GM19239 (cell line): ENCODE data around the gene AP3B1.
A peak's percentile ranks its signal among the peaks of the same experiment; 100 is the strongest.

Source experiments
- DNase-seq: peaks from one replicate; pipeline ENCODE4 v3.0.0; 2011; ENCODE audit warnings: low spot score; ENCODE audit not compliant: insufficient read length
- FAIRE-seq: peaks from 2 replicates; lab custom pipeline; 2011; peaks lifted over from hg19 to GRCh38; lab: Jason Lieb, UNC

The AP3B1 gene

DNA sequence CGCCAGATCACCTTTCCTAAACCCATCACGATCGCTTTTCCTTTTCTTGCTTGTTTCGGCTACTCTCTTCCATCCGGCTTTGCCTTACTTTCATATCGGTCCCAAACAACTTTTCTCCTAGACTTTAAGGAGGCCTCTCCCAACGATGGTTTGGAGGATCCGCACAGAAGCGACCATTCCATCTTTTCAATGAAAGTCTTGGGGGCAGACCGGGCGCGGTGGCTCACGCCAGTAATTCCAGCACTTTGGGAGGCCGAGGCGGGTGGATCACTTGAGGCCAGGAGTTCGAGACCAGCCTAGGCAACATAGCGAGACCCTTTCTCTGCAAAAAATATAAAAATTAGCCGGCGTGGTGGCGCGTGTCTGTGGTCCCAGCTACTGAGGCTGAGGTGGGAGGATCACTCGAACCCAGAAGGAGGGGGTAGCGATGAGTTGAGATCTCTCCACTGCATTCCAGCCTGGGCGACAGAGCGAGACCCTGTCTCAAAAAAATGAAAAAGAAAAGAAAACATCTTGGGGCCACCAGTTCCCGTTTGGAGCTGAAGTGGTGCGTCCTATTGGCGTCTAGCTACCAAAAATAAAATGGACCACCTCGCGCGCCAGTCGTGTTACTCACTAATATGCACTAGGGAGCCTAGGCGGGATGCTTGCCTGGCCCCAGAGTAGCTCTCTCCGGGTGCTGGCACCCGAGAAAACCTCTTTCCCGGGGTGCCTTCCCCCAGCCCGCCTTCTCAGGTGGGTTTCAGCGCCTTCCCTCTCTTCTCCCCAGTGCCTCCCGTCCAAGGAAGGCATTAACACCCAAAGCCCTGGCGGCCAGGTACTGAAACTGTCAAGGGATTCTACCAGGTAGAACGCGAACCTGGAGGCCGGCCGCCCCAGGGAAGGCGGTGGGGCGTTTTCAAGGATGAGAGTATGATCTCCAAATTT, 800 bp upstream of the AP3B1 start:
- FAIRE-seq, result peak; percentile 89

DNA sequence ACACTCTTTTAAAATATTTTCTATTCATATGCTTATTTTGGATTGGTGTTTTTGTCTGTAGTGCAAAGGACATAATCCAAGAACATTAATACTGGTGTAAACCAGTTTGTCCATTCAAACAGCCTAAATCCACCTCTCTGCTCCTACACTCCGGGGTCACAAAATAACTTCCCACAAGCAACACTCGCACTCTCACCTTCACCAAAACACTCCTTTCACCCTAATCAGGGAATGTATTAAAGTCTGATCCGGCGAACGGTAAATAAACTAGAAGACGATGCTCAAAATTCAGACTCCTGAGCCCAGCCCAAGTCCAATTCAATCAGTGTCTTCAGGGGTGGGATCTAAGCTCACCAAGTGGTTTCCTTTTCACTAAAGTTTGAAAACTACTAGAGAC, 649 bp downstream of the AP3B1 start:
- FAIRE-seq (no peak), DNase-seq (no peak)

More for the DNA sequence above, 800 bp upstream of the AP3B1 start:
- no peak for DNase-seq

DNA sequence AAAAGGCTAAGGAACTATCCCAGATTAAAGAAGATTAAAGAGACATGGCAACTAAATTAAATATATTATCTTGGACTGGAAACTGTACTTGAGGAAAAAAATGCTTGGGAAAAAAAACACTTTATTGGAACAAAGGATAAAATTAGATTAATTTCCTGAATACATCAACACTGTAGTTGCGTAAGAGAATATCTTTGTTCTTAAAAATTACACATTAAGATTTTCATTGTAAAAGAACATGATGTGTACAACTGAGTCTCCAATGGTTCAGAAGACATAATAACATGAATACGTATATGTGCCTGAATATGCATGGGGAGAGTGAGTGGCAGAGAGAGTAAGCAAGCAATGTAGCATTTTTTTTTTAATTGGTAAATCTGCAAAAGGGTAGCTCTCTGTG, 2.8 kb downstream of the AP3B1 start:
- FAIRE-seq (peak; percentile 44), DNase-seq (no peak)

DNA sequence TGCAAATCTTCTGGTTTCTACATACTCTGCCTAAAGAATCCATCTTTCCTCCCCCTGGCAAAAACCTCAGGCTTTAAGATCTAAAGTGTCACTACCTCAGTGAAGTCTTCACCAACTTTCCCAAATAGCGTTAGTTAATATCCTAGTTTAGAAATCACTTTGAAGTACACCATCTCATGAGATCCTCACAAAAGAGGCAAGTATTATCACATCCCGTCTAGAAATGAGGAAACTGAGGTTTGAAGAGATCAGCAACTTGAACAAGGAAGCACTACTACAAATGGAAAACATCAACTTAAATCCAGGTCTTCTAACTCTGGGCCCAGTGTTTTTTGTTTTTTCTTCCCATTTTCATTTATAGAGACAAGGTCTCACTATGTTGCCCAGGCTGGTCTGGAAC, 4.6 kb downstream of the AP3B1 start:
- DNase-seq (no peak), FAIRE-seq (no peak)

DNA sequence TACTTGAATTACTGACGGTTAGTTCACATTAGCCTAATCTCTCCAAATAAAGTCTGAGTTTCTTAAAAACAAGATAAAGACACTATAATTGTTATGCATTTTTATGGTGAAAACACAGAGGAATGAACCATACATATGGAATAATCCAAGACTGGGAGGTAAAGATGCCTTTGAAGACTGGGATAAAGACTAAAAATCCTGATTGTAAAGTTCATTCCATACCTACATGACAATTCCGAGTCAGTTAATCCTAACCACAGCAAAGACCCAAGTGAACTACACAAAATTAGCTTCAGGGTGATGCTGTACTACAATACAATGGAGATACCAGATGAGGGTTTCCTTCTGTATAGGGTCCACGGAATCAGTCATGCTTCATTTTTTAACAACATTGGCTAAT, 6.3 kb downstream of the AP3B1 start:
- FAIRE-seq (peak; percentile 4), DNase-seq (no peak)

DNA sequence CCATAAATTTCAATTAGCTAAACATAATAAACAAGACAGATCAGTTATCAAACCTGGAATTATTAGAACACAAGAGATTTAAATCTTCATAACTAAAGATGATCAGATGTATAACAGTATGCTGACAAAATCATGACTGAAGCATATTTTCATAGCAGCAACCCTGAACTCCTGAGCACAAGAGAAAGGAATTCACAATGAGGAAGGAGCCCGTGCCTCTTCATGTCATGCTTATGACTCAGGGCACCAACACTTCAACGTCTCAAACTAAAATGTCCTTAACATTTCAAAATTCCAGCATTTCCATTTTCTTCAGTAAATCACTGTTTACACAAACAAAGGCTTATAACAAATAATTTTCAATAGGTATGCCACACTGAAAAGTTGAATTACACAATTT, 6.7 kb downstream of the AP3B1 start:
- peak; percentile 44 for FAIRE-seq

DNA sequence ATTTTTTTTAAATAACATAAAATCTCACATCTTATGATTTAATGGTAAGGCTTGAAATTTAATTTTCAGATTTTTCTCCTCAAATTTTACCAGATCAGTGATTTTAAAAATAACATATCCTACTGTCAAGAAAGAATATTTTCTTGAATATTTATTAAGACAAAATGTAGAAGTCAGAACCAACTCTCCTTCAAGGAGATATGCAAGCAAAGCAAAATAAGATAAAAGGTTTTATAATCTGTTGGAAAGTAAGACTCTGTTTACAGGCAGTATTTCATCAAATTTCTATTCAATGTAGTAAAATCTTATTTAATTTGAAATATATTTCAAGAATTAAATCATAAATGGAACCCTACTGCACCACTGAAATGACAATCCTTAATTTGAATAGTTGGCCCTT, 7.3 kb downstream of the AP3B1 start:
- no peak for FAIRE-seq

More for the DNA sequence above, 6.7 kb downstream of the AP3B1 start:
- DNase-seq, result no peak

GRCh38 chr5:78286290-78286689, 8.2 kb downstream of the AP3B1 start:
- FAIRE-seq (no peak), DNase-seq (no peak)

More for the DNA sequence above, 7.3 kb downstream of the AP3B1 start:
- no peak for DNase-seq

GRCh38 chr5:78283802-78284201, 10.7 kb downstream of the AP3B1 start:
- DNase-seq (no peak), FAIRE-seq (no peak)

DNA sequence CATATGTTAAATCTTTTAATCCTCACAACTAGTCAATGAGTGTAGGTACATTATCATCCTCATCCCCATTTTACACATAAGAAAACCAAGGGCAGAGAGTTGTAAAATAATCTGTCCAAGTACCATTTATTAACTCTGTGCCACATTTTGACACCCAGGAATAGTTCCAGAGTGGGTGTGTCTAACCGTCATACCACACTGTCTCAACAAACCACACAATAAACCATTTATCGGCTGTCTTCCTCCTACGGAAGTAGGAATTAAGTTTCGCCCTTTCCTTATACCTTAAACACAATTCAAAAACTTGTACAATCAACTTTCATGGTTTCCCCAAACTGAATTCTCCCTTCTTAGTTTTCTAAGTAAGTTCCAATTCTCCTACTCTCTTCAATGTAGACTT, 11.4 kb downstream of the AP3B1 start:
- no peak for FAIRE-seq
- DNase-seq, result no peak

- FAIRE-seq (no peak), DNase-seq (no peak)
Observed at GRCh38 chr5:78280261-78280660, 14.2 kb downstream of the AP3B1 start.

GRCh38 chr5:78279194-78279593, 15.3 kb downstream of the AP3B1 start:
- DNase-seq (no peak), FAIRE-seq (no peak)

DNA sequence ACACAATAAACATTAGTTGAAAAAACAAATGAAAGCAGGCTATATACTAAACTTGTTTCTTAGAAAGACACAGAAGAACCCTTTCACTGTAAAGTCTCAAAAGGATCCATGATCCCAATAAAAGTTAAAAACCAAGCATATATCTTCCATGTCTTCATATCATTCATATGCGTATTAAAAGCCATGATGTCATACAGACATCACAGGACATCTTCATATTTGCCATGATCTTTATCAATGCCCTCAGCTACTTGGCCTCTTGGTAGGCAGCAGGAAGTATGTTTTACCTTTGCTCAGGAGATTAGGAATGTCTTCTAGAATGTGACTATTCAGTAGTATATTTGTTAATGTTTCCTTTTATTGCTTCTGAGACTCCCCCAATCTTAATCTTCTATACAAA, 16.8 kb downstream of the AP3B1 start:
- DNase-seq (no peak), FAIRE-seq (peak; percentile 37)

- no peak for DNase-seq
- no peak for FAIRE-seq
Observed at GRCh38 chr5:78275998-78276543, 18.4 kb downstream of the AP3B1 start.

- no peak for FAIRE-seq
- DNase-seq, result no peak
Observed at GRCh38 chr5:78274540-78275197, 19.8 kb downstream of the AP3B1 start.

DNA sequence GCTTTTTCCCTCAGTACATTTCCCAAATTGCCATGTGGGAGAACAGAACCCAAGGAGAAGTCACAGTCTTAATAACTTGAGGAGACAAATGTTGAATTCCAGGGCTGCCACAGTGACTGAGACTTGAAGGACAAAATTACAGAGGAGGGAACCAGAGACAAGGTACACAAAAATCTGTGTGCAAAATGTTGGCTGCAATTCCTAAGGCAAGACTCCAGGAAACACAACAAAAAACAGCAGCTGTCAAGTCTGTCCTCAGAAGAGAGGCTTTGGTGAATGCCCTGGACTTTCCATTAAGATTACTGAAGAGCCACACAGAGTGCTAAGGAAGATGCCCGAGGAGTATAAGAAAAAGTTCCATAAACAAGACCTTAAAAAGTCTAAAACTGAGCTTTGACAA, 21.1 kb downstream of the AP3B1 start:
- no peak for DNase-seq
- no peak for FAIRE-seq

GRCh38 chr5:78271766-78272165, 22.7 kb downstream of the AP3B1 start:
- DNase-seq (no peak), FAIRE-seq (no peak)

GRCh38 chr5:78269088-78269703, 25.3 kb downstream of the AP3B1 start:
- FAIRE-seq (peak; percentile 21), DNase-seq (no peak)

DNA sequence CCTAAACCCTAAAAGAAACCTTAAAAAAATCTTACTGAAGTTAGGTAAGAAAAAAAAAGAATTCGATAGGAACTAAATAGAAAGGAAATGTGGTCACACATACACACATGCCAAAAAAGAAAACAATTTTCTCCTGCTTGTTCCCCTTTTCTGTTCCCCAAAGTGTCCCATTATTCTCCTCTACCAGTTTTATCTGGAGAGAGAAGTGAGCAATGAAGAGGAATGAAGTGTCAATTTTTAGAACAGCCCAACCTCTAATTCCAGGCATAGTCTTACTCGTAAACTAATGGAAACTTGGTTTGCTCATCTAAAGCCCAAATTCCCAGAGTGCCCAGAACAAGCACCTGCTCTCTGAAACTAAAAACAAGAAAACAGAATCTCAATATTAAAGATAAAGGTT, 26.1 kb downstream of the AP3B1 start:
- peak; percentile 87 for FAIRE-seq
- no peak for DNase-seq

GRCh38 chr5:78265163-78265562, 29.3 kb downstream of the AP3B1 start:
- FAIRE-seq (no peak), DNase-seq (no peak)

DNA sequence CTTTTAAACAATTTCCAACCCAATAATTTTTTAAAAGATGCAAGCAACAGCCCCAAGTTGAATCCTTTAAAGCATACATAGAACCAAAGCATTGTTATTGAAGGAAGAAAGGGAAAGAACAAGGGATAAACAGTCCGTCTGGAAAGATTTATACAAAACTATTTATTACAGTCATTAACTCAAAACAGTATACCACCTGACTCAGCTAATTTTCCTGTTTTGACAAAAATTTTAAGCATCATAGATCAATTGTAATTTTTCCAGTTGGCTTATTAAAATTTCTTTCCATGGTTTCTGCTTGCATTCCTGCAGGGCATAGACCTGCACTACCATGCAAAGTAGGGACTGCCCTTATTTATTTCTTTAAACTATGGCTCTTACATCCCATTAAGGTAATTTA, 29.9 kb downstream of the AP3B1 start:
- FAIRE-seq, result no peak
- DNase-seq, result no peak
